OCI-LY1 (cell line): ENCODE measurements around the gene APLP1.
"Not testable (repeated sequence)": the region's sequence is repeated elsewhere in the genome, so short reads cannot be mapped to it uniquely, and the experiment has no call there.

Experiments used
- H2AFZ ChIP-seq: fragments of 200-600 bp; sonication (generic), shearing (Covaris generic); 2 replicates; pipeline ENCODE4 v1.6.0; 2014; ENCODE audit warnings: antibody characterized with exemption, mild to moderate bottlenecking, low read length
- H3F3A ChIP-seq: fragments of 200-600 bp; sonication (generic), shearing (Covaris generic); 2 replicates; pipeline ENCODE4 v1.6.0; 2014; ENCODE audit warnings: mild to moderate bottlenecking, antibody characterized with exemption, low read length, moderate library complexity; ENCODE audit not compliant: insufficient read depth
- H3K27ac ChIP-seq: fragments of 200-600 bp; sonication (generic); 2 replicates; pipeline ENCODE4 v1.5.1; 2014; ENCODE audit warnings: low read length, mixed run types, mild to moderate bottlenecking, low read depth; ENCODE audit not compliant: poor library complexity, severe bottlenecking
- H3K27me3 ChIP-seq: fragments of 200-600 bp; sonication (generic); 2 replicates; pipeline ENCODE4 v1.6.0; 2014; ENCODE audit warnings: antibody characterized with exemption, mild to moderate bottlenecking, low read length, moderate library complexity; ENCODE audit not compliant: insufficient read depth
- H3K36me3 ChIP-seq: fragments of 200-600 bp; sonication (generic); 2 replicates; pipeline ENCODE4 v1.6.1; 2014; ENCODE audit warnings: mild to moderate bottlenecking, antibody characterized with exemption, low read length, moderate library complexity, mixed read lengths; ENCODE audit not compliant: insufficient read depth
- H3K4me1 ChIP-seq: fragments of 200-600 bp; sonication (generic); 2 replicates; pipeline ENCODE4 v1.5.1; 2014; ENCODE audit warnings: mild to moderate bottlenecking, low read length, moderate library complexity; ENCODE audit not compliant: insufficient read depth, severe bottlenecking
- H3K4me2 ChIP-seq: fragments of 200-600 bp; sonication (generic), shearing (Covaris generic); 2 replicates; pipeline ENCODE4 v1.6.1; 2014; ENCODE audit warnings: low read length
- H3K4me3 ChIP-seq: fragments of 200-600 bp; sonication (generic); 2 replicates; pipeline ENCODE4 v1.5.1; 2014; ENCODE audit warnings: low read length, low read depth, mild to moderate bottlenecking, mixed read lengths; ENCODE audit not compliant: poor library complexity, severe bottlenecking
- H3K79me2 ChIP-seq: fragments of 200-600 bp; shearing (Covaris generic); 2 replicates; pipeline ENCODE4 v1.6.1; 2016; ENCODE audit warnings: mixed run types, low read length, mixed read lengths; ENCODE audit not compliant: insufficient read depth
- H3K9ac ChIP-seq: fragments of 200-600 bp; sonication (generic), shearing (Covaris generic); 2 replicates; pipeline ENCODE4 v1.6.1; 2014; ENCODE audit warnings: mild to moderate bottlenecking, low read length, mixed read lengths
- H3K9me2 ChIP-seq: fragments of 200-600 bp; sonication (generic), shearing (Covaris generic); 2 replicates; pipeline ENCODE4 v1.6.1; 2014; ENCODE audit warnings: low read depth, mild to moderate bottlenecking, low read length, mixed read lengths
- H3K9me3 ChIP-seq: fragments of 200-600 bp; shearing (Covaris generic); 2 replicates; pipeline ENCODE4 v1.6.1; 2014; ENCODE audit warnings: low read length, mixed read lengths
- H4K20me1 ChIP-seq: fragments of 200-600 bp; sonication (generic), shearing (Covaris generic); 2 replicates; pipeline ENCODE4 v1.6.0; 2016; ENCODE audit warnings: mild to moderate bottlenecking, low read length; ENCODE audit not compliant: insufficient read depth
- CTCF ChIP-seq: fragments of 200-600 bp; sonication (generic), shearing (Covaris generic); IDR thresholded peaks from 2 replicates; pipeline ENCODE4 v1.5.1; 2017; ENCODE audit warnings: mild to moderate bottlenecking, antibody characterized with exemption, low read length, moderate library complexity, mixed read lengths
- EZH2 ChIP-seq: fragments of 200-600 bp; sonication (generic), shearing (Covaris generic); IDR thresholded peaks from 2 replicates; pipeline ENCODE4 v1.8.0; 2017; ENCODE audit warnings: borderline replicate concordance, mixed run types, mild to moderate bottlenecking, antibody characterized with exemption, low read length, moderate library complexity, mixed read lengths

APLP1 gene

GRCh38 chr19:35833972-35834371 is 34.4 kb upstream of the APLP1 start:
- TF ChIP-seq EZH2 (no peak), CTCF (no peak)
- Histone ChIP-seq H3K4me2 (no peak overlapping the region), H3K9ac (no peak overlapping the region), H3F3A (no peaks in the 10 kb centered on the region), H2AFZ (no peak overlapping the region), H3K27me3 (peaks cover 1% of the 10 kb centered on the region; the same call in 1 of the 2 replicates), H4K20me1 (no peaks in the 10 kb centered on the region), H3K27ac (no peak overlapping the region), H3K79me2 (no peaks in the 10 kb centered on the region), H3K36me3 (no peaks in the 10 kb centered on the region), H3K4me1 (no peaks in the 10 kb centered on the region), H3K9me3 (no peaks in the 10 kb centered on the region), H3K9me2 (no peaks in the 10 kb centered on the region), H3K4me3 (no peak overlapping the region)

DNA sequence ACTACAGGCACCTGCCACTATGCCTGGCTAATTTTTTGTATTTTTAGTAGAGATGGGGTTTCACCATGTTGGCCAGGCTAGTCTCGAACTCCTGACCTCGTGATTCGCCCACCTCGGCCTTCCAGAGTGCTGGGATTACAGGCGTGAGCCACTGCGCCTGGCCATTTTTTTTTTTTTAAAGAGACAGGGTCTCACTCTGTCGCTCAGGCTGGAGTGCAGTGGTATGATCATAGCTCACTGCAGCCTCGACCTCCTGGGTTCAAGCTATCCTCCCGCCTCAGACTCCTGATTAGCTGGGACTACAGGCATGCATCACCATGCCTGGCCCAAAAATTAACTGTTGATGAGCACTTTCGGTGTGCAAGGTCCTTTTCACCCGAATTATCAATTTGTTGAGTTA is 32.3 kb upstream of the APLP1 start:
- H3K4me1 ChIP-seq, H3K4me3 ChIP-seq, H3K9me2 ChIP-seq, H3K36me3 ChIP-seq, H3K4me2 ChIP-seq, H3K79me2 ChIP-seq, H2AFZ ChIP-seq, H4K20me1 ChIP-seq, H3K9ac ChIP-seq, H3K27ac ChIP-seq, H3F3A ChIP-seq, H3K9me3 ChIP-seq, H3K27me3 ChIP-seq: not testable (repeated sequence)

GRCh38 chr19:35841961-35842595 is 26.3 kb upstream of the APLP1 start:
- H3K79me2 ChIP-seq, result no peaks in the 10 kb centered on the region
- no peaks in the 10 kb centered on the region; the same call in 1 of the 2 replicates for H3K36me3 ChIP-seq
- no peaks in the 10 kb centered on the region for H3F3A ChIP-seq
- H3K9me3 ChIP-seq, result 0 out of 2 replicates have a peak, but pooled peaks cover 3% of the 10 kb centered on the region
- no peaks in the 10 kb centered on the region for H3K4me1 ChIP-seq
- no peak overlapping the region for H3K4me2 ChIP-seq
- H3K9me2 ChIP-seq, result no peaks in the 10 kb centered on the region
- TF ChIP-seq CTCF (no peak), EZH2 (no peak)
- no peak overlapping the region for H3K9ac ChIP-seq
- H4K20me1 ChIP-seq, result no peaks in the 10 kb centered on the region
- H3K27ac ChIP-seq, result no peak overlapping the region
- H3K4me3 ChIP-seq, result no peak overlapping the region
- no peak overlapping the region for H2AFZ ChIP-seq
- 0 out of 2 replicates have a peak, but pooled peaks cover 7% of the 10 kb centered on the region for H3K27me3 ChIP-seq

DNA sequence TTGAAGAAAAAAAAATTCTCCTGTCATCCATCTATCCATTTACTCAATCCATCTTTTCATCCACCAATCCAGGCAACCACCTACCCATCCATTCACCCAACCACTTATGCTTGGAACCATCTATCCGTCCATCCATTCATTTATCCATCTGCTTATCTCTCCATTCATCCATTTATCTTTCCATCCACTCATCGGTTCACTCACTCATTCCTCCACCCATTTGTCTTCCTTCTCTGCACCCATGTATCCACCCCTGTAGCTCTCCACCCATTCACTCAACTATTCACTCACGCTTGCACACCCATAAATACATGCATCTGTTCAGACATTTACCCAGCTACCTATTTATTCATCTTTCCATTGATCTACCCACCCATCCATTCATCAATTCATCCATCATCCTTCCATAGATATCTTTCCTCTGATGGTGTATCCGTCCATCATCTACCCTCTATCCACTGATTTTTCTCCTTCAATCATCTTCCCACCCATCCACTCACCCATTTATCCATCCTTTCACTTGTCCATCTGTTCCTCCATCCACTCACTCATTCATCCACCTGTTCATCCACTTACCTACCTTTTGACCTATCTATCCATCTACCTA is 25.6 kb upstream of the APLP1 start:
- Histone ChIP-seq H4K20me1 (no peaks in the 10 kb centered on the region), H3K79me2 (no peaks in the 10 kb centered on the region), H3K9me3 (0 out of 2 replicates have a peak, but pooled peaks cover 3% of the 10 kb centered on the region), H3K9me2 (no peaks in the 10 kb centered on the region), H3K4me3 (no peak overlapping the region), H3K36me3 (no peaks in the 10 kb centered on the region; the same call in 1 of the 2 replicates), H3F3A (no peaks in the 10 kb centered on the region), H3K4me2 (no peak overlapping the region), H3K27ac (no peak overlapping the region), H2AFZ (no peak overlapping the region), H3K9ac (no peak overlapping the region), H3K27me3 (0 out of 2 replicates have a peak, but pooled peaks cover 8% of the 10 kb centered on the region), H3K4me1 (no peaks in the 10 kb centered on the region)
- no peak for TF ChIP-seq CTCF
- no peak for TF ChIP-seq EZH2
